Measurements from ENCODE around the gene ARHGEF19.
"Not testable (repeated sequence)": the region's sequence is repeated elsewhere in the genome, so short reads cannot be mapped to it uniquely, and the experiment has no call there.

Gene ARHGEF19

DNA sequence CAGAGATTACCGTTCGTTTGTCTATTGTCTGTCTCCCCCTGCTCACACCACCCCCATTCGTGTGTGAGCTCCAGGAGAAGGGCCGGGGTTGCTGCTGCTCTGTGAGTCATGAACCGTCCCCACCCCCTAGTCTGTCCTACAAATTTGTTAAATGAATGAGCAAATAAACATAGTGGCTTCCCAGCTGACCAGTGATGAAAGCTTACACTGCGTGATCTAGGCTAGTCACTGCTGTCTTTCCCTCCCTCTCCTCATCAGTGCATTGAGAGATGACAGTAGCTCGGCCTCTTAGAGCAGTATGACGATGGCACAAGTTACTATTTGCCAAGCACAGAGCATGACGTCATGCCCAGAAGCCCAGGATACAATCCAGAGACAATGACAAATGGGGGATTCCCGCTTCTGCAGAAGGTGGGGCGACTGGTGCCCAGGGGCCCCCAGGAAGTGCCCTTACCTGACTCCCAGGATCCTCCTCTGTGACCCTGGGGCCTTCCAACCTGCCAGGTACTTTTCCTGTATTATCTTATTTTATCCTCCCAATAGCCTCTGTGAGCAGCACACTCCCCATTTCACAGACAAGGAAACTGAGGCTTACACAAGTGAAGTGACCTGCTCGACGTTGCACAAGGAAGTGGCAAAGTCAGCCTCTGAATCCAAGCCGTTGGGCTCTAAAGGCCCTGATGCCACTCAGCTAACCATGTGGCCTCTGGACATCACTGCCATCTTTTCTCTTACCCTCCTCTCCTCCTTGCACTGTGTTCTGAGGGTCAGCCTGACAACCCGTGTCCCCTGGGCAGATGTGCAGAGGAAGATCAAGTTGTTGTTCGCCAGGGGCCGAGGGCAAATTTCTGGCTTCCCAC, 48.0 kb downstream of the ARHGEF19 start:
- Histone ChIP-seq H3K4me3 (ENCODE audit: low read length) (no peak overlapping the region), H3K9me3 (ENCODE audit: low read length) (no peaks in the 10 kb centered on the region), H2AFZ (ENCODE audit: low read depth, low read length) (no peak overlapping the region), H3K27me3 (ENCODE audit: insufficient read depth, low read length) (no peaks in the 10 kb centered on the region), H3K4me1 (ENCODE audit: insufficient read depth, low read length) (peaks cover 13% of the 10 kb centered on the region), H3K36me3 (ENCODE audit: insufficient read depth, low read length) (no peaks in the 10 kb centered on the region)

DNA sequence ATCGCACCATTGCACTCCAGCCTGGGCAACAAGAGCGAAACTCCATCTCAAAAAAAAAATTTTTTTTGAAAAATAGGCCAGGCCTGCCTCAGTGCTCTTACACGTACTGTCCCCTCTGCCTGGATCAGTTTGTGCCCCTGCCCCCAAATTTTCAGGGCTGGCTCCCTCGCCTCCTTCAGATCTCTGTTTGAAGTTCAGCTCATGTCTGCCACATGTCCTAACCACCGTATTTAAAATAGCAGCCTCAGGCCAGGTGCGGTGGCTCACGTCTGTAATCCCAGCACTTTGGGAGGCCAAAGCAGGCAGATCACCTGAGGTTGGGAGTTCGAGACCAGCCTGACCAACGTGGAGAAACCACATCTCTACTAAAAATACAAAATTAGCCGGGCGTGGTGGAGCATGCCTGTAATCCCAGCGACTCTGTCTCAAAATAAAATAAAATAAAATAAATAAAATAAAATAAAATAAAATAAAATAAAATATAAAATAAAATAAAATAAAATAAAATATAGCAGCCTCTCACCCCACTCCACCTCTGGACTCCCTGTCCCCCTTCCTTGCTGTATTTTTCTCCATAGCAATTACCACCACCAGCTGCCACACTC, 48.7 kb downstream of the ARHGEF19 start:
- not testable (repeated sequence) for H3K27me3 ChIP-seq (ENCODE audit: insufficient read depth, low read length); H3K36me3 ChIP-seq (ENCODE audit: insufficient read depth, low read length); H3K9me3 ChIP-seq (ENCODE audit: low read length); H3K4me3 ChIP-seq (ENCODE audit: low read length); H2AFZ ChIP-seq (ENCODE audit: low read depth, low read length)
- H3K4me1 ChIP-seq (ENCODE audit: insufficient read depth, low read length), result peaks cover 13% of the 10 kb centered on the region

DNA sequence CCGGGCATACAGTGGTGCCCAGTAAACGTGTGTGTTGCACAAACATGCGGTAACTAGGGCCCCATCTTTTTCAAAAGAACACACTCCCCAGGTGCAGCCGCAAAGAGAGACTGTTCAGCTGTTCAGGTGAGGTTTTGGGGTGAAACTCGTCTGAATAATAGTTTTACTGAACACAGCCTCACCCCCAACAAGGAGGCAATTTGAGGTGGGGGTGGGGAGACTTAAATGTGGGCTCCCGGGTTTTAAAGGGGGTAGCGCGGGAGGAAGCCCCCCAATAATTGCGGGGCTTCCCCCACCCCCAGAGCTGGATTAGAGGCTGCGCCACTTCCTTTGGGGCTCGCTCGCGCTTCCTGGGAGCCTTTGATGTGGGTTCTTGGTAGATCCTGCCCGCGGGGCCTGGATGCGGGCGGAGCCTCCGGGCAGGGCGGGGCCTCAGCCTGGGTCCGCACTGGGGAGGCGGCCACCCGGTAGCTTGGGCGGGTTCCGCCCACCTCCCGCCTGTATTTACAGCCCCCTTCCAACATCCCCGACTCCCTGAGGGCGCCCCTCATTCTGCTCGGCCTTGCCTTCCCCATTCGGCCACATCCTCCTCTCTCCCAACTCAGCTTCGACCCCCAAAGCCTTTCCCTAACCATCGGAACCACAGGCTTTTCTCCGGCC, 50.2 kb downstream of the ARHGEF19 start:
- H3K4me1 ChIP-seq (ENCODE audit: insufficient read depth, low read length), result peaks cover 11% of the 10 kb centered on the region
- H3K36me3 ChIP-seq (ENCODE audit: insufficient read depth, low read length), result no peaks in the 10 kb centered on the region
- no peak overlapping the region for H3K4me3 ChIP-seq (ENCODE audit: low read length)
- no peaks in the 10 kb centered on the region for H3K27me3 ChIP-seq (ENCODE audit: insufficient read depth, low read length)
- no peaks in the 10 kb centered on the region for H3K9me3 ChIP-seq (ENCODE audit: low read length)
- H2AFZ ChIP-seq (ENCODE audit: low read depth, low read length), result no peak overlapping the region

DNA sequence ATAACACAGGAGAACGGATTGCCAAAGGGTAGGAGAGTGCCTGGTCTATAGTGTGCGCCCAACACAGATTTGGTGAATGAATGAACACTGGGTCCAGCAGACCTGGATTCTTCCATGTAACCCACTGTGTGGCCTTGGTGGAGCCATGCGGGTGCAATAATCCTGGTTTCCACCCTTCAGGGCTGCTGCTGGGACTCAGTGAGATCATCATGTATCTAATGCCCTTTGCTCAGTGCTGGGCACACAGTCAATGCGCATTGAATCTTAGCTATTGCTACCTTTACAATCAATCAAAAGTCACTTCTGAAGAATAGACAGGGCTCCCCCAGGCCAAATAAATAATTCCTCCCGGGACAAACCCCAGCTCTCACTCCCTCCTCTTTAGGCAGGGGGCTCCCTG, 50.7 kb downstream of the ARHGEF19 start:
- no peaks in the 10 kb centered on the region for H3K9me3 ChIP-seq (ENCODE audit: low read length)

DNA sequence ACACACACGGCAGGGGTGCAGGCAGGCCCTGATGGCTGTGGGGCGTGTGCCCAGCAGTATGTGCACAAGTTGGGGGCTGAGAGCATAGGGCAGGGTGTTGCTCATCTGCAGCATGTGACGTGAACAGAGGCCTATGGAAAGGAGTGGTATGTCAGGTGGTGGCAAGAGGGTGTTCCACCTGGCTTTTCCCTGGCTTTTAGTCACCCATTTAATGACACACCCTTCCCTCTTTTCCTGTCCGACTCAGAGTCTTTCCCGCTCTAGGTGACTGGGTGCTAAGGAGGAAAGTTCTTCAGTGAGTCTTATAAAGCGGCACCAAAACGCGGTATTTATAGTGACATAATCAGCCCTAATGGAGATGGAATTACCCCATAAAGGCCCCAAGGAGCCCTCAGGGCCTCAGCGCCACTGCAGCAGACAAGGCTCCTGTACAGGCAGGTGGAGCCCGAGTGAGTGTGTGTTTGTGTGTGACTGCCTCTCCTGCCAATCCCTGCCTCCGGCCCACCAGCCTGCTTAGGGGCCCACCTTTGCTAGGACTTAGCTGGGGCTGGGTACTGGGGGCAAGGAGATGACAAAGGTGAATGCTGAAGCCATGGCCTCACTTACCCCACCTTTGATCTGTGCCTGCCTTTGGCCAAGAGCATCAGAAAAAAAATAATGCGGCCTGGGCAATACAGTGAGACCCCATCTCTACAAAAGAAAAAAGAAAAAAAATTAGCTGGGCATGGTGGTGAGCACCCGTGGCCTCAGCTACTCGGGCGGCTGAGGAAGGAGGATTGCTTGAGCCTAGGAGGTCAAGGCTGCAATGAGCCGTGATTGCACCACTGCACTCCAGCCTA, 53.2 kb downstream of the ARHGEF19 start:
- no peaks in the 10 kb centered on the region for H3K27me3 ChIP-seq (ENCODE audit: insufficient read depth, low read length)
- H3K36me3 ChIP-seq (ENCODE audit: insufficient read depth, low read length), result no peaks in the 10 kb centered on the region
- H3K4me3 ChIP-seq (ENCODE audit: low read length), result no peak overlapping the region
- H3K9me3 ChIP-seq (ENCODE audit: low read length), result no peaks in the 10 kb centered on the region
- H2AFZ ChIP-seq (ENCODE audit: low read depth, low read length), result no peak overlapping the region
- peaks cover 14% of the 10 kb centered on the region for H3K4me1 ChIP-seq (ENCODE audit: insufficient read depth, low read length)

More for the DNA sequence above, 50.7 kb downstream of the ARHGEF19 start:
- Histone ChIP-seq H3K4me1 (ENCODE audit: insufficient read depth, low read length) (peaks cover 12% of the 10 kb centered on the region), H2AFZ (ENCODE audit: low read depth, low read length) (no peak overlapping the region), H3K4me3 (ENCODE audit: low read length) (no peak overlapping the region), H3K36me3 (ENCODE audit: insufficient read depth, low read length) (no peaks in the 10 kb centered on the region), H3K27me3 (ENCODE audit: insufficient read depth, low read length) (no peaks in the 10 kb centered on the region)

DNA sequence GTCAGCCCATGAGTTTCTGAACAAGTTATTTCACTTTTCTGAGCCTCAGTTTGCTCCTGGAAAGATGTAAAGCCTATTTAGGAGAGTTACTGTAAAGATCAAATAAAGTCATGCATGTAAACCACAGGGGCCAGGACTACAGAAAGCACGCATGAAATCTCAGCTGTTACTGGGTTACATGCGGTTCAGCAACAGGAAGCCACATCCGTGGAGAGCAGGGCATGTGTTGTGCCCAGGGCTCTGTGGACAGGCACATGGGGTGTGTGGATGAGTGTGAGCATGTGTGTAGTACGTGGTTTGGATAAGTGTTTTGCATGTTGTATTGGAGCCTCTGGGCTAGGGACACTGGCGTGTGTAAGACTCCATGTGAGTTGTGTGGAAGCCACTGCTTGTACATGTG, 54.4 kb downstream of the ARHGEF19 start:
- H2AFZ ChIP-seq (ENCODE audit: low read depth, low read length), result no peak overlapping the region
- H3K4me1 ChIP-seq (ENCODE audit: insufficient read depth, low read length), result peaks cover 23% of the 10 kb centered on the region
- no peaks in the 10 kb centered on the region for H3K36me3 ChIP-seq (ENCODE audit: insufficient read depth, low read length)
- no peaks in the 10 kb centered on the region for H3K9me3 ChIP-seq (ENCODE audit: low read length)
- no peak overlapping the region for H3K4me3 ChIP-seq (ENCODE audit: low read length)
- H3K27me3 ChIP-seq (ENCODE audit: insufficient read depth, low read length), result no peaks in the 10 kb centered on the region

DNA sequence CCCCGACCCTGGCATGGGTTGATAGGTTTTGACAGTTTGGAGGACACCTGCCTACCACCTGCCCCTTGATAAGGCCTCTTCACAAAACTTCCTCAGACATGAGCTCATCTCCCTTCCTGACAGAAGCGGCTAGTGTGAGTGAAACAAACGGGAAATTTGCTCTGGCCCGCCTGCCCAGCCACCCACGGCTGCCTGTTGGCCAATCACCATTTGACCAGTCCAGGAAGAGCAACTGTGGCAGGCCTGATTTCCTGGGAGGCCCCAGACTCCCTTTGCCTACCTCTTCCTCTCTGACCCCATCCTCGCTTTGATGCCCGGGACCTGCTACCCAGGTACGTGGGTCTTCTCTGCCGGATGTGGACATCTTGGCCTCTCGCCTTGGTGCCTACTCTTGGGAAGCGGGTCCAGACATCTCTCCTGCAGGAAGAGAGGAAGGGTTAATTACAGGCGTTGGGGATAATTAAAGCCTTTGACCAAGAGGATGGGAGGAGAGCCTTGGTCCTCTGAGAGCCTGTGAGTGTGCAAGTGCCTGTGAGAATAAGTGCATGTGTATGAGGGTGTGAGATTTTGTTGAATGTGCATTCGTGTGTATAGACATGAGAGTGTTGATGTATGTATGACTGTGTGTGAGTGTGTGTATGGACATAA, 55.5 kb downstream of the ARHGEF19 start:
- Histone ChIP-seq H2AFZ (ENCODE audit: low read depth, low read length) (no peak overlapping the region), H3K9me3 (ENCODE audit: low read length) (no peaks in the 10 kb centered on the region), H3K4me1 (ENCODE audit: insufficient read depth, low read length) (peaks cover 33% of the 10 kb centered on the region), H3K4me3 (ENCODE audit: low read length) (no peak overlapping the region), H3K27me3 (ENCODE audit: insufficient read depth, low read length) (no peaks in the 10 kb centered on the region), H3K36me3 (ENCODE audit: insufficient read depth, low read length) (no peaks in the 10 kb centered on the region)

DNA sequence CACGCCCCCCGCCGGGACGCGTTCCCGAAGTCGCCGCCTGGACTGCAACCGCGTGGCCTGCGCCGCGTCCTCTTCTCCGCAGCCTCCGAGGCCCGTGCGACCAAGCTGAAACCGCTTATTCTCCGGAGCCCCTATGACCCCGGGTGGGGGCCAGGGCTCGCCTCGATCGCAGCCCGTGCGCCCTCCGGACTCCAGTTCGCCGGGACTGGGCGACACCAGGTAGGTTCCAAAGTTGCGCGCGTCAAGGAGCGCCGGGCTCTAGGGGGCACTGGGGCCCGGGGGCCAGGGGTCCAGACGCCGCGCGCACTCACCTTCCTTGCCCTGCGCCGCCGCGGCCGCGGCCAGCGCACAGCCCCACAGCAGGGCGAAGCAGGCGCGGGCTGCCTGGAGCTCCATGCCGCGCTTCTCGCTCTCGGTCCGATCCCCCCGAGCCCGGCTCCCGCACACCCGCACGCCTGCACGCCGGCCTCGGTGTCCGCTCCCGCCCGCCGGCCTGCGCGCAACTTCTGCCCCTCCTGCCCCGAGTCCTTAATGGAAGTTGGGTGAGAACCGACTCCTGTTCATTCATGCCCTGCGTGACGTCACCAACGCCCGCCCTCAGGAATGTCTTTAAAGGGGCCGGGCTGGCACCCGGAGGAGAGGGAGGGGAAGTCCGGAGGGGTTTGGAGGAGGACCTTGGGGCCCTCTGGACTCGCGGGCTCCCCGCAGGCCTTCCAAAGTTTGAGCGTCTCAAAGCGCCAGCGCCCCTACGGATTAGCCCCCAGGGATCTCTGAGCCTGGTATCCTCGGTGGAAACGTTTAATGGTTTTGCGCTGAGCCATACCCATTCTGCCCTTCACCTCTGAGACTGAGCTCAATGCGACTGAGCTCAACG, 56.7 kb downstream of the ARHGEF19 start, which contains the start of gene EPHA2:
Gene EPHA2 (minus strand): TSS at position 533 of the 874 bp plus-strand sequence. CDS start 137 bp downstream, at position 396.
- peaks cover 39% of the 10 kb centered on the region for H3K4me1 ChIP-seq (ENCODE audit: insufficient read depth, low read length)
- peak within 1 kb of the TSS; percentile 19 for H2AFZ ChIP-seq (ENCODE audit: low read depth, low read length)
- peak within 1 kb of the TSS; percentile 75 for H3K4me3 ChIP-seq (ENCODE audit: low read length)
- no peaks in the 10 kb centered on the region for H3K27me3 ChIP-seq (ENCODE audit: insufficient read depth, low read length)
- no peaks in the 10 kb centered on the region for H3K9me3 ChIP-seq (ENCODE audit: low read length)
- peaks cover 2% of the 10 kb centered on the region for H3K36me3 ChIP-seq (ENCODE audit: insufficient read depth, low read length)

DNA sequence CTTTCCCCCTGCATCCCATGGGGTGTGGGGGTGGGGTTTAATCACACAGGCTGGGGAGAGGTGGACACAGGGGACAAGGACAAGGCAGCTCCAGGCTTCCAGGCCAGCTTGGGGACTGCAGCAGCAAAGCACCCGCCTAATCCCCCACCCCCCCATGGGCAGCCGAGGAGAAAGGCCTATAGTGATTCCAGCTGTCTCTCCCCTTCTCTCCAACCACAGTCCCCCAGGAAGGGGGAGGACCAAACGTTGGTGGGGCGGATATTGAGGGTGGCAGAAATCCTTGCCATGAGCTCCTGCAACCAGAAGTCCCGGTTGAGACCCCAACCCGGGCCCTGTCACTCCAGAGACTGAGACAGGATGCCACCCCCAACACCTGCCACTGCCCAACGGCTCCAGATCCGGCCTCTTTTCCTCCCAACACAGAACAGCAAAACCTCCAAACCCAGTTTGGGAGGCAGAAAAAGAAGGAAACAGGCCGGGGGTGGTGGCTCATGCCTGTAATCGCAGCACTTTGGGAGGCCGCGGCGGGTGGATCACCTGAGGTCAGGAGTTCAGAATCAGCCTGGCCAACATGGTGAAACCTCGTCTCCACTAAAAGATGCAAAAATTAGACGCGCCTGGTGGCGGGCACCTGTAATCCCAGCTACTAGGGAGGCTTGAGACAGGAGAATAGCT, 58.3 kb downstream of the ARHGEF19 start:
- Histone ChIP-seq H3K36me3 (ENCODE audit: insufficient read depth, low read length) (peaks cover 9% of the 10 kb centered on the region), H3K9me3 (ENCODE audit: low read length) (no peaks in the 10 kb centered on the region), H3K4me3 (ENCODE audit: low read length) (peak overlapping the region; percentile 75), H2AFZ (ENCODE audit: low read depth, low read length) (no peak overlapping the region), H3K27me3 (ENCODE audit: insufficient read depth, low read length) (no peaks in the 10 kb centered on the region), H3K4me1 (ENCODE audit: insufficient read depth, low read length) (peaks cover 39% of the 10 kb centered on the region)

DNA sequence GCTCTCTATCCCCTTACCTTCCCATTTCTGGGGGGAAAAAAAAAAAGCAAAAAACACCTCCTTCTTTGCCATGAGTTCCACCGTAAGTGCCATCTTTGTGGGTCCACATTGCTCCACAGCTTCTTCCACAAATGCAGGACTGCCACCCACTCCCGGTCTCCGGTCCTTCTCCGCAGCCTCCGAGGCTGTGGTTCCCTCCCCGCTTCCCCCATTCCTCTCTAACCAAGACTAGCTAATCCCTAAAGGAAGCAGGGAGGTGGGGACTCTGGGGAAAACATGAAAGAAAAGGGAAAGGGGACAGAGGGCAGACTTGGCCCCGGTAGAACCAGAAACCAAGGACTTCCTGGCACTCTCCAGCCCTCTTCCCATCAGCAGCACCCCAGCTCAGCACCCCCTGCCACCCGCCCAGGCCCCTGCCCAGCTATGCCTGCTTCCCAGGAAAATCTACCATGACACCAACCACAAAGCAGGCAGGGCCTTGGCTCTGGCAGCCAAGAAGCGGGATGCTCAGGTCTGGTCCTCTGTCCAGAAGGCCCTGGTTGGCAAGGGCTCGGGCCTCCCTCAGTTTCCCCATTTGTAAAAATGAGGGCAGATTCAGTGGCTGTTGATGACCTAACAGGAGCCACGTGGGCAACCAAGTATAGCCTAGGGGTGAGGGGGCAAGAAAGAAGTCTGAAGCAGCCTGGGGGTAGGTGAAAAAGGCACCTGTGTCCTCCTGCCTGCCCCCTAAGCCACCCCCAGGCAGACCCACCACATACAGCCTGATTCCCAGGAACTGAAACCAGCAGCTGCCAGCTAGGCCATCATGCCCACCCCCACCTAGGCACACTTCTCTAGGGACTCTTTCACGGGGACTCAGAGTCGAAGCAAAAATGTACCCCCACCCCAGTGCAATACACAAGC, 59.1 kb downstream of the ARHGEF19 start:
- Histone ChIP-seq H2AFZ (ENCODE audit: low read depth, low read length) (no peak overlapping the region), H3K9me3 (ENCODE audit: low read length) (no peaks in the 10 kb centered on the region), H3K4me3 (ENCODE audit: low read length) (peak overlapping the region; percentile 75), H3K27me3 (ENCODE audit: insufficient read depth, low read length) (no peaks in the 10 kb centered on the region), H3K4me1 (ENCODE audit: insufficient read depth, low read length) (peaks cover 39% of the 10 kb centered on the region), H3K36me3 (ENCODE audit: insufficient read depth, low read length) (peaks cover 16% of the 10 kb centered on the region)
